ENCODE measurements around the gene KAZALD1.

The KAZALD1 gene

GRCh38 chr10:101095550-101096213 lies 33.9 kb downstream of the KAZALD1 start:
- DNase-seq = peak; percentile 57

DNA sequence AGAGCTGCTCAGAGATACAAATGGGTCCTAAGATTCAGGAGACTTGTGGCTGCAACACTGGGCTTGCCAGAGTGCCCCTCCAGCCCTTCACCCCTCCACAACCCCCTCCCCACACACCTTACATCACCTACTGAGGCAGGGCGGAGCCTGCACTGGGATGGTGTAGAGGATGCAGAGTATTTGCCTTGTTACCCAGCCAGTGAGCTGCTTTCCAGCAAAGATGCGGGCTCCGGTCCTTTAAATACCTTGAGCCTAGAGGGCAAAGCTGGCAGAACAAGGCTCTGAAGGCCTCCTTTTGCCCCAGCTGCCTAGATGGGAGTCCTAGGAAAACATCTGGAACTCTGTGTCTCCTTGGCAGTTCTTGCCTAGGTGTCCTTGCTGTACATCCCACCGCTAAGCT lies 34.6 kb downstream of the KAZALD1 start:
- DNase-seq = no peak

DNA sequence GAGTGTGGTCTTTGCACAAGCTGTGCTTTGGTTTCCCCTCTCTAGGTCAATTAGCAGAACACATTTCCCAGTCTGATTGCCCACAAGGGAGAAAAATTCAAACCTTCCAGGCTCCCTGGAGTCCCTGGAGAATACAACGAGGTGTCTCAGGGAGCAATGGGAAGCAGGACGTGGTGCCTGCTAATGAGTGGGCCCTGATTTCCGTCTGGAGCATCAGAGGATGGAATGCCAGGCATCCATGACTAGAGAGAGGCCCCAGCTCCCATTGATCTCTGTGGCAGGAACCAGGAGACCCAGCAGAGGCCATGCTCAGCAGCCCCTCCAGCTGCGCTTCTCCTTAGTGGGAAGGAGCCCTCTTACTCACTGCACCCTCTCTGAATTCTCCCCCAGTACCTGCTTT lies 36.1 kb downstream of the KAZALD1 start:
- peak; percentile 11 for DNase-seq

DNA sequence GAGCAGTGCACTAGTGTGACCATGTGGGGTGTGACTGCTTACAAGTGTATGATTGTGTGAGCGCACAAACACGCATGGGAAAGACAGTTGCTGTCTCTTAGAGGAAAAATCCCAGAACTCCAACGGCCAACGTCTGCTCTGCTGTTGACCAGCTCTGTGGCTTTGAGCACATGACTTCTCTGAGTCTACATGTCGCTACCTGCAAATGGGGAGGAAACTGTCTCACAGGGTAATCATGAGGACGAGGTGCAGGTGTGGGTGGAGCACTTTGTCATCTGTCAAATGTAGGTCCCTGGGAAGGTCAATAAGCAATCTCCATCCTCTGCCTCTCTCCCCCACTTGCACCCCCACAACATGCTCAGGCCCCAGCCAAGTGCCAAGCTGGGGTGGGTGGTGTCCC lies 38.1 kb downstream of the KAZALD1 start:
- DNase-seq = no peak

GRCh38 chr10:101101372-101101881 lies 39.6 kb downstream of the KAZALD1 start:
- no peak for DNase-seq

DNA sequence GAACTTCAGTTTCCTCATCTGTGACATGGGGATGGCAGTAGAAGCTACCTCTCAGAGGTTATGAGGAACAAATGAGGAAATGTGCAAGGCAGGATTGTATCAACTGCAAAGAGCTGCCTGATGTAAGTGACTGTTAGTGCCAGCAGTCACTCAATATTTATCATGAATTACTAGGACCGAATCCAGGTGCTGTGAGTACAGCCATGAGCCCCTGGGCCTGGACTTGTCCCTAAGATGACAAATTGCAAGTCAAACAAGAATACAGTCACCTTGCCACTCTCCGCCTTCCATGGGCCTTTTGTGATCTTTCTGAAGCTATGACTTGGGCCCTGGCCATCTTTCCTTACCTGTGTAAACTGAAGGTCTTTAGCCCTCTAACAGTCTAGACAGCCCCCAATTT lies 41.6 kb downstream of the KAZALD1 start:
- DNase-seq = no peak

DNA sequence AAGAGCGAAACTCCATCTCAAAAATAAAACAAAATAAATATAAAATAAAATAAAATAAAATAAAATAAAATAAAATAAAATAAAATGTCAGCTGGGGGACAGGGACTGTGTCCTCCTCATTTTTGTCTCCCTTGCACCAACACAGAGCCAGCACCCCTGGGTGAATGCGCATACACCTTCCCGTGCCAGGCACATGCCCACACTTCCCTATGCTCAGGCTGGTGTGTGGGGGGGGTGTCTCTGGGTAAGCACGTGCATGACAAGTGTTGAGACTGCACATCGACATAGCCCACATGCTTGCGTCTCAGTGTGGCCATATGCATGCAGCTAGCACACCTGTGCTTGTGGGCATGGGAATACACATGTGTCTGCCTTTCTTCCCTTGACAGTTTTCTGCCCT lies 44.6 kb downstream of the KAZALD1 start:
- no peak for DNase-seq

GRCh38 chr10:101107771-101108170 lies 46.0 kb downstream of the KAZALD1 start:
- no peak for DNase-seq

- DNase-seq = no peak
Measured at GRCh38 chr10:101110856-101111523, 49.2 kb downstream of the KAZALD1 start.

- no peak for DNase-seq
Measured at GRCh38 chr10:101111547-101111946, 49.8 kb downstream of the KAZALD1 start.

- DNase-seq = no peak
Measured at GRCh38 chr10:101112799-101113594, 51.2 kb downstream of the KAZALD1 start.

GRCh38 chr10:101113890-101114403 lies 52.2 kb downstream of the KAZALD1 start:
- DNase-seq = no peak

- no peak for DNase-seq
Measured at GRCh38 chr10:101114646-101115045, 52.9 kb downstream of the KAZALD1 start.
